ENCODE measurements around the gene PLSCR4. TPM values are rescaled to one million over a fixed set of nuclear protein-coding genes. Genes with fewer than 3 reads are reported as not detected.

PLSCR4 gene
- total and polyA plus RNA-seq, 2 donors from 2014 or later: 11.9 to 33.0 TPM

GRCh38 chr3:146181216-146181615 is 69.7 kb downstream of the PLSCR4 start:
- no peak for FAIRE-seq
- no peak overlapping the region for H3K27ac ChIP-seq (ENCODE audit: low read depth in 2 of 2, low read length in 2 of 2)
- H3K36me3 ChIP-seq (ENCODE audit: control insufficient read depth in 2 of 3, insufficient read depth in 3 of 3, low read length in 3 of 3): no peaks in the 10 kb centered on the region
- H3K4me1 ChIP-seq (ENCODE audit: control insufficient read depth in 2 of 3, insufficient read depth in 2 of 3, low read depth in 1 of 3, low read length in 3 of 3): no peaks in the 10 kb centered on the region
- no peak overlapping the region for H3K9ac ChIP-seq (ENCODE audit: low read length in 3 of 3)
- no peak for DNase-seq
- no peaks in the 10 kb centered on the region for H3K27me3 ChIP-seq (ENCODE audit: control insufficient read depth, insufficient read depth, low read length)
- intact Hi-C loops (cut with DNase I): no loop called here
- H3K4me3 ChIP-seq (ENCODE audit: low read length in 3 of 3): no peak overlapping the region
- TF ChIP-seq, protein P1, sequence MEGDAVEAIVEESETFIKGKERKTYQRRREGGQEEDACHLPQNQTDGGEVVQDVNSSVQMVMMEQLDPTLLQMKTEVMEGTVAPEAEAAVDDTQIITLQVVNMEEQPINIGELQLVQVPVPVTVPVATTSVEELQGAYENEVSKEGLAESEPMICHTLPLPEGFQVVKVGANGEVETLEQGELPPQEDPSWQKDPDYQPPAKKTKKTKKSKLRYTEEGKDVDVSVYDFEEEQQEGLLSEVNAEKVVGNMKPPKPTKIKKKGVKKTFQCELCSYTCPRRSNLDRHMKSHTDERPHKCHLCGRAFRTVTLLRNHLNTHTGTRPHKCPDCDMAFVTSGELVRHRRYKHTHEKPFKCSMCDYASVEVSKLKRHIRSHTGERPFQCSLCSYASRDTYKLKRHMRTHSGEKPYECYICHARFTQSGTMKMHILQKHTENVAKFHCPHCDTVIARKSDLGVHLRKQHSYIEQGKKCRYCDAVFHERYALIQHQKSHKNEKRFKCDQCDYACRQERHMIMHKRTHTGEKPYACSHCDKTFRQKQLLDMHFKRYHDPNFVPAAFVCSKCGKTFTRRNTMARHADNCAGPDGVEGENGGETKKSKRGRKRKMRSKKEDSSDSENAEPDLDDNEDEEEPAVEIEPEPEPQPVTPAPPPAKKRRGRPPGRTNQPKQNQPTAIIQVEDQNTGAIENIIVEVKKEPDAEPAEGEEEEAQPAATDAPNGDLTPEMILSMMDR (IDR thresholded peaks at IDR 0.05; ENCODE audit: borderline replicate concordance, extremely low read depth, insufficient read depth): no peak
- H3K9me3 ChIP-seq (ENCODE audit: control insufficient read depth in 2 of 3, insufficient read depth in 1 of 3, low read length in 3 of 3): no peaks in the 10 kb centered on the region

DNA sequence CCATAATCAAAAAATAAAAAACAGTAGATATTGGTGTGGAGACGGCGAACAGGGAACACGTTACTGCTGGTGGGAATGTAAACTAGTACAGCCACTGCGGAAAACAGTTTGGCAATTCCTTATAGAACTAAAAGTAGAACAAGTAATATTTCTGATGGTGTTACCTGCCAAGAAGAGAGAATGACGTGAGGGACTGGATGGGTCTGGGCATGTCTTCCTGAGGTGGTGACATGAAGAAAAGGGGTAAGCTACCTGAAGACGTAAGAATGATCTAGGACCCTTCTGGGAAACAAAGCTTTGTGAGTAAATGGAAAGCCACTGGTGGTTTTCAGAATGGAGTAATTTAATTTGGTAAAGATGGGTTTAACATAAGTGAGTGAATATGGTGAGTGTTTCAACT is 70.5 kb downstream of the PLSCR4 start:
- H3K27me3 ChIP-seq (ENCODE audit: control insufficient read depth, insufficient read depth, low read length): no peaks in the 10 kb centered on the region
- no peak overlapping the region for H3K27ac ChIP-seq (ENCODE audit: low read depth in 2 of 2, low read length in 2 of 2)
- H3K4me3 ChIP-seq (ENCODE audit: low read length in 3 of 3): no peak overlapping the region
- H3K4me1 ChIP-seq (ENCODE audit: control insufficient read depth in 2 of 3, insufficient read depth in 2 of 3, low read depth in 1 of 3, low read length in 3 of 3): no peaks in the 10 kb centered on the region
- H3K9me3 ChIP-seq (ENCODE audit: control insufficient read depth in 2 of 3, insufficient read depth in 1 of 3, low read length in 3 of 3): no peaks in the 10 kb centered on the region
- intact Hi-C loops (cut with DNase I): no loop called here
- TF ChIP-seq, protein P1 (IDR thresholded peaks at IDR 0.05; ENCODE audit: borderline replicate concordance, extremely low read depth, insufficient read depth): no peak
- FAIRE-seq (no peak), DNase-seq (no peak)
- no peaks in the 10 kb centered on the region for H3K36me3 ChIP-seq (ENCODE audit: control insufficient read depth in 2 of 3, insufficient read depth in 3 of 3, low read length in 3 of 3)
- H3K9ac ChIP-seq (ENCODE audit: low read length in 3 of 3): no peak overlapping the region

DNA sequence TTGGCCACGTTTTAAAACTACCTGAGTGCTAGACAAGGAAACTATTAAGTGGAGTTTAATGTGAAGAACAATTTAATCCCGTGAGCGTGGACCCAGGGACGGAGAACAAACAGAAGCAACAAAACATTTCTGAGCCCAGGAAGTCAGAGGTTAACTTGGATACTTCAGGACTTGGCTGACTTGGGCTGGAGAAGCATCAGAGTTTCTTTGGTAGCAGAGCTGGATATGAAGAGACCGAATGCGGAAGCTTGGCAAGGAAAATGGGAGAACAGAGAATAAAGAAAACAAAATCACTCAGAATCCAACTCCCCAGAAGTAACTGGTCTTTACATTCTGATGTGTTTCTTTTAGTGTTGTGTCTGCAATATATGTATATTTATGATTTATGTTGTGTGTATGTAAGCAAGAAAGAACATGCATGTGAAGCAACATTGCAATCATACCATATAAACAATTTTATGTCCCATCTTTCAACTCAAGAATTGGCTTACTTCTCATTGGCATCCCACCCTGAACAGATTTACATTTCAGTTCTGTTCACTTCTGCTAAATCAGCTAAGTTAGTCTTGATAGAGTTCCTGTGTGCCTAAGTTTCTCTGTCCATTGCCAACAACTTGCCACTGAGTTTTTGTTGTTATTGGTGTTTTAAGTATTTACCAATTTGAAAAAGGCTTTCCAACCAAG is 72.8 kb downstream of the PLSCR4 start:
- intact Hi-C loops (cut with DNase I): loop anchor here (10.0 kb wide), 1 partner anchor 103 kb away; no protein-coding TSS in a partner anchor
- H3K27me3 ChIP-seq (ENCODE audit: control insufficient read depth, insufficient read depth, low read length): no peaks in the 10 kb centered on the region
- H3K4me1 ChIP-seq (ENCODE audit: control insufficient read depth in 2 of 3, insufficient read depth in 2 of 3, low read depth in 1 of 3, low read length in 3 of 3): no peaks in the 10 kb centered on the region
- no peak overlapping the region for H3K9ac ChIP-seq (ENCODE audit: low read length in 3 of 3)
- FAIRE-seq (no peak), DNase-seq (no peak)
- H3K27ac ChIP-seq (ENCODE audit: low read depth in 2 of 2, low read length in 2 of 2): no peak overlapping the region
- H3K4me3 ChIP-seq (ENCODE audit: low read length in 3 of 3): no peak overlapping the region
- no peaks in the 10 kb centered on the region for H3K36me3 ChIP-seq (ENCODE audit: control insufficient read depth in 2 of 3, insufficient read depth in 3 of 3, low read length in 3 of 3)
- TF ChIP-seq, protein P1 (IDR thresholded peaks at IDR 0.05; ENCODE audit: borderline replicate concordance, extremely low read depth, insufficient read depth): no peak
- H3K9me3 ChIP-seq (ENCODE audit: control insufficient read depth in 2 of 3, insufficient read depth in 1 of 3, low read length in 3 of 3): no peaks in the 10 kb centered on the region
